Epithelial cell of esophagus (primary cell): ENCODE results near the gene PROM2.

Experiments used
- DNase-seq: peaks from one replicate; pipeline ENCODE4 v3.0.0; 2010; ENCODE audit warnings: low read depth
- H3K4me3 ChIP-seq: 2 replicates; pipeline ENCODE4 v1.5.1; 2011; ENCODE audit warnings: mild to moderate bottlenecking, low read length, control low read depth
- TF ChIP-seq, protein P1 (sequence below): IDR thresholded peaks from 2 replicates; pipeline ENCODE4 v1.5.1; 2011; ENCODE audit warnings: low read depth, mild to moderate bottlenecking, low read length, control low read depth, inconsistent platforms; ENCODE audit not compliant: insufficient read depth; ENCODE audit errors: missing control alignments

Gene PROM2

DNA sequence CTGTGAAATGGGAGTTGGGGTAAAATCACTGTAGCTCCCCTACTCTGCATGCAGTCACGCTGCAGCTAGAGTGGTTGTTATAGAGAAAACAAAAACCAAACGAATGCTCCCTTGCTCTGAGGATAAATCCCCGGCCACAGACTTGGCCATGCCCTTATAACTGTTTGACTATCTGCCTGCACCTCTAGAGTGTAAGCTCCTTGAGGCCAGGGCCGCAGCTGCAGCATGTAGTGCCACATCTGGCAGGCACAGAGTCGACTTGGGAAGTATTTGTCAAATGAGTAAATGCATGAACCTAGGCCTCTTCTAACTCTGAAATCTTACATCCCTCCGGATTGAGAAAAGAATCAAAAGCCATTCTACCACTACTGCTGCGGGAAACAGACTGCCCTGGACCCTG is 58.8 kb downstream of the PROM2 start:
- TF ChIP-seq, protein P1, sequence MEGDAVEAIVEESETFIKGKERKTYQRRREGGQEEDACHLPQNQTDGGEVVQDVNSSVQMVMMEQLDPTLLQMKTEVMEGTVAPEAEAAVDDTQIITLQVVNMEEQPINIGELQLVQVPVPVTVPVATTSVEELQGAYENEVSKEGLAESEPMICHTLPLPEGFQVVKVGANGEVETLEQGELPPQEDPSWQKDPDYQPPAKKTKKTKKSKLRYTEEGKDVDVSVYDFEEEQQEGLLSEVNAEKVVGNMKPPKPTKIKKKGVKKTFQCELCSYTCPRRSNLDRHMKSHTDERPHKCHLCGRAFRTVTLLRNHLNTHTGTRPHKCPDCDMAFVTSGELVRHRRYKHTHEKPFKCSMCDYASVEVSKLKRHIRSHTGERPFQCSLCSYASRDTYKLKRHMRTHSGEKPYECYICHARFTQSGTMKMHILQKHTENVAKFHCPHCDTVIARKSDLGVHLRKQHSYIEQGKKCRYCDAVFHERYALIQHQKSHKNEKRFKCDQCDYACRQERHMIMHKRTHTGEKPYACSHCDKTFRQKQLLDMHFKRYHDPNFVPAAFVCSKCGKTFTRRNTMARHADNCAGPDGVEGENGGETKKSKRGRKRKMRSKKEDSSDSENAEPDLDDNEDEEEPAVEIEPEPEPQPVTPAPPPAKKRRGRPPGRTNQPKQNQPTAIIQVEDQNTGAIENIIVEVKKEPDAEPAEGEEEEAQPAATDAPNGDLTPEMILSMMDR = no peak
- no peak overlapping the region for H3K4me3 ChIP-seq
- DNase-seq = no peak

GRCh38 chr2:95333888-95334338 is 59.7 kb downstream of the PROM2 start:
- TF ChIP-seq, protein P1 = no peak
- H3K4me3 ChIP-seq = no peak overlapping the region
- peak; percentile 79 for DNase-seq

DNA sequence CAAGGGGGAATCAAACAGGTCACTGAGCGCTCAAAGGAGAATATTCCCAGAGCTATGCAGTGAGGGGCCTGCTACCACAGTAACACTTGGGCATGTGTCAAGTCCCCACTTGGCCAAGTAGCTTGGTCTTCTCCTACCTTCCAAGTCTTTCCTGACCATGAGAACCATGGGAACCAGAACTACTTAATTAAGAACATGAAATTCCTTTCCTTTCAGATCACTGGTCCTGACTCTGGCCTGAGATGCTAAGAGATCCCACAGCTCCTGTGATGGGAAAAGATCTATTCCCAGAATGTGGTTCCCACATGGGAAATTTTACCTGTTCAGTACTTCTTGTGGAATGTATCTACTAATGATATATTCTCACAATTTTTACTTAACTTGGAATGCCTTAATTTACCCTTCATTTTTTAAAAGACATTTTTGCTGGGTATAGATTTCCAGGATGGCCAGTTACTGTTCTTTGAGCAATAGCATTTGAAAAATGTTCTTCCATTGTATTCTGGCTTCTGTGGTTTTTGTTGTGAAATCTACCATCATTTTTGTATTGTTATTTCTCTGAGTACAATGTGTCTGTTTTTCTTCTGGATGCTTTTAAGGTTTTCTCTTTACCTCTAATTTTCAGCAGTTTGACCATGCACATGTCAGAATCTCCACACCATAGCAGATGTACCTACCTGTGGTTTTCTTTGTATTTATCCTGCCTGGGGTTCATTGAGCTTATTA is 60.8 kb downstream of the PROM2 start:
- no peak for DNase-seq
- TF ChIP-seq, protein P1 = no peak
- no peak overlapping the region for H3K4me3 ChIP-seq

GRCh38 chr2:95336406-95336805 is 62.2 kb downstream of the PROM2 start:
- DNase-seq = no peak
- TF ChIP-seq, protein P1 = no peak
- no peak overlapping the region for H3K4me3 ChIP-seq

DNA sequence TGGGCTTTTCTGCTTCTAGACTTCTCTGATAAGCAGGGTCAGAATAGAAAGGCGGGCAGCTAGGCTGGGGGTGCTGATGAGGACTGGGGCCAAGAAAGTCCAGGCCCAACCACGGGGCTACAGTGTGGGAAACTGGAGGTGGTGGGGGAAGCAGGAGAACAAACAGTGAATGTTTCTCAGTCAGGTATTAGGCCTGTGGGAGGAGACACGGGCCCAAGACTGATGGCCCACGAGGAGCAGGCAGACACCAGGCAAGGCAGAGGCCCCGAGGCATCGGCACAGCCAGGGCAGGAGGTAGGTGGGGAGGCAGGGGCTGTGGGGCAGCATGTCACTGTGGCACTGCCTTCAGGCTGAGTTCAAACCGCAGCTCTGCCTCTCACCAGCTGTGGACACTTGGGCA is 63.6 kb downstream of the PROM2 start:
- TF ChIP-seq, protein P1 = no peak
- H3K4me3 ChIP-seq = no peak overlapping the region
- DNase-seq = no peak
